Measurements from ENCODE around the gene BDP1.

DNA sequence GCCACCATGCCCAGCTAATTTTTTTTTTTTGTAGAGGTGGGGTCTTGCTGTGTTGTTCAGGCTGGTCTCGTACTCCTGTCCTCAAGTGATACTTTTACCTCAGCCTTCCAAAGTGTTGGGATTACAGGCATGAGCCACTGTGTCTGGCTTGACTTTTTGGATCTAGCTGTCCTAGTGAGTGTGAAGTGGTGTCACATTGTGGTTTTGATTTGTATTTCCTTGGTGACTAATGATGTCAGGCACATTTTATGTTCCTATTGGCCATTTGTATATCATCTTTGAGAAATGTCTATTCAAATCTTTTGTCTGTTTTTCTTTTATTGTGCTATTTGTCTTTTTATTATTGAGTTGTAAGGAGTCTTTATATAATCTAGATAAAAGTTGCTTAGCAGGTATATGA, 78.2 kb downstream of the BDP1 start:
- TF ChIP-seq POLR2A (IDR thresholded peaks at IDR 0.05): no peak
- TF ChIP-seq, protein P1, sequence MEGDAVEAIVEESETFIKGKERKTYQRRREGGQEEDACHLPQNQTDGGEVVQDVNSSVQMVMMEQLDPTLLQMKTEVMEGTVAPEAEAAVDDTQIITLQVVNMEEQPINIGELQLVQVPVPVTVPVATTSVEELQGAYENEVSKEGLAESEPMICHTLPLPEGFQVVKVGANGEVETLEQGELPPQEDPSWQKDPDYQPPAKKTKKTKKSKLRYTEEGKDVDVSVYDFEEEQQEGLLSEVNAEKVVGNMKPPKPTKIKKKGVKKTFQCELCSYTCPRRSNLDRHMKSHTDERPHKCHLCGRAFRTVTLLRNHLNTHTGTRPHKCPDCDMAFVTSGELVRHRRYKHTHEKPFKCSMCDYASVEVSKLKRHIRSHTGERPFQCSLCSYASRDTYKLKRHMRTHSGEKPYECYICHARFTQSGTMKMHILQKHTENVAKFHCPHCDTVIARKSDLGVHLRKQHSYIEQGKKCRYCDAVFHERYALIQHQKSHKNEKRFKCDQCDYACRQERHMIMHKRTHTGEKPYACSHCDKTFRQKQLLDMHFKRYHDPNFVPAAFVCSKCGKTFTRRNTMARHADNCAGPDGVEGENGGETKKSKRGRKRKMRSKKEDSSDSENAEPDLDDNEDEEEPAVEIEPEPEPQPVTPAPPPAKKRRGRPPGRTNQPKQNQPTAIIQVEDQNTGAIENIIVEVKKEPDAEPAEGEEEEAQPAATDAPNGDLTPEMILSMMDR (IDR thresholded peaks at IDR 0.05): no peak

Data from testis (tissue), 2 donors.